GM10847 (cell line): ENCODE results near the gene FRMD4A.

ENCODE experiments used
- POLR2A ChIP-seq: IDR thresholded peaks from 2 replicates; pipeline ENCODE4 v1.6.1; 2011; ENCODE audit not compliant: insufficient read length; ENCODE audit errors: extremely low read depth

Gene FRMD4A

GRCh38 chr10:14330388-14331061 lies at the start of gene FRMD4A:
FRMD4A (minus strand) TSS chr10:14330924.
- TF ChIP-seq POLR2A, result no peak

GRCh38 chr10:14379556-14380280 lies 49.0 kb upstream of the FRMD4A start:
- no peak for TF ChIP-seq POLR2A

GRCh38 chr10:14378387-14378960 lies 47.8 kb upstream of the FRMD4A start:
- TF ChIP-seq POLR2A, result no peak

- no peak for TF ChIP-seq POLR2A
Observed at GRCh38 chr10:14377591-14378175, 47.0 kb upstream of the FRMD4A start.

GRCh38 chr10:14374745-14375445 lies 44.2 kb upstream of the FRMD4A start:
- TF ChIP-seq POLR2A, result no peak

GRCh38 chr10:14372606-14373005 lies 41.9 kb upstream of the FRMD4A start:
- TF ChIP-seq POLR2A, result no peak

GRCh38 chr10:14371581-14371980 lies 40.9 kb upstream of the FRMD4A start:
- TF ChIP-seq POLR2A, result no peak

- no peak for TF ChIP-seq POLR2A
Observed at GRCh38 chr10:14370894-14371293, 40.2 kb upstream of the FRMD4A start.

GRCh38 chr10:14369906-14370305 lies 39.2 kb upstream of the FRMD4A start:
- no peak for TF ChIP-seq POLR2A

- no peak for TF ChIP-seq POLR2A
Observed at GRCh38 chr10:14366760-14367159, 36.0 kb upstream of the FRMD4A start.

- TF ChIP-seq POLR2A, result no peak
Observed at GRCh38 chr10:14365266-14365665, 34.5 kb upstream of the FRMD4A start.

GRCh38 chr10:14362104-14362503 lies 31.4 kb upstream of the FRMD4A start:
- no peak for TF ChIP-seq POLR2A

- no peak for TF ChIP-seq POLR2A
Observed at GRCh38 chr10:14360961-14361360, 30.2 kb upstream of the FRMD4A start.

GRCh38 chr10:14360515-14360914 lies 29.8 kb upstream of the FRMD4A start:
- TF ChIP-seq POLR2A, result no peak

GRCh38 chr10:14358886-14359573 lies 28.3 kb upstream of the FRMD4A start:
- TF ChIP-seq POLR2A, result no peak
